CD4-positive, CD25-positive, alpha-beta regulatory T cell (primary cell): ENCODE results near the gene SF3B6. TPM values are rescaled to one million over a fixed set of nuclear protein-coding genes. Genes with fewer than 3 reads are reported as not detected.
"Not testable (repeated sequence)": the region's sequence is repeated elsewhere in the genome, so short reads cannot be mapped to it uniquely, and the experiment has no call there.

Experiments used
- ATAC-seq, 2 donors: fragments of 150-1000 bp; cut with Tn5 transposase; one replicate each; pipeline ENCODE4 v1.10.0; 2021; ENCODE audit warnings: low read depth in 2 of 2, moderate number of reproducible peaks in 2 of 2, moderate library complexity in 1 of 2
- DNase-seq, 3 donors: peaks; one replicate each; pipeline versions ENCODE4 v3.0.0 to v3.0.0-alpha.2; 2012 to 2022; ENCODE audit warnings: mixed read lengths in 1 of 3
- H3K27ac ChIP-seq: one replicate; pipeline ENCODE4 v1.7.0; 2013; ENCODE audit warnings: mild to moderate bottlenecking, low read length; ENCODE audit not compliant: insufficient read depth, poor library complexity, severe bottlenecking
- H3K27me3 ChIP-seq: one replicate; pipeline ENCODE4 v1.7.0; 2013; ENCODE audit warnings: low read length; ENCODE audit not compliant: control insufficient read depth, insufficient read depth
- H3K36me3 ChIP-seq: one replicate; pipeline ENCODE4 v1.7.0; 2013; ENCODE audit warnings: mild to moderate bottlenecking, low read length, moderate library complexity; ENCODE audit not compliant: control insufficient read depth, insufficient read depth
- H3K4me1 ChIP-seq: 2 replicates; pipeline ENCODE4 v1.7.0; 2013; ENCODE audit warnings: mild to moderate bottlenecking, low read length; ENCODE audit not compliant: insufficient read depth, control insufficient read depth, poor library complexity, severe bottlenecking
- H3K4me3 ChIP-seq: one replicate; pipeline ENCODE4 v1.7.0; 2013; ENCODE audit warnings: low read depth, mild to moderate bottlenecking, low read length, moderate library complexity
- H3K9me3 ChIP-seq, 2 experiments: 1 replicate in 1 of 2; 2 replicates in 1 of 2; pipeline ENCODE4 v1.7.0; 2013; ENCODE audit warnings: low read length in 2 of 2, mild to moderate bottlenecking in 1 of 2, moderate library complexity in 1 of 2; ENCODE audit not compliant: control insufficient read depth in 2 of 2
- H3K27ac Mint-ChIP-seq, 3 donors: one replicate each; pipeline ENCODE4 v1.8.0; 2020 to 2022; ENCODE audit warnings: mild to moderate bottlenecking in 3 of 3, mixed read lengths in 3 of 3, moderate library complexity in 2 of 3
- H3K27me3 Mint-ChIP-seq: one replicate; pipeline ENCODE4 v1.8.0; 2022; ENCODE audit warnings: mild to moderate bottlenecking, mixed read lengths
- H3K36me3 Mint-ChIP-seq: one replicate; pipeline ENCODE4 v1.8.0; 2020; ENCODE audit warnings: mixed read lengths
- H3K4me1 Mint-ChIP-seq, 4 donors: one replicate each; pipeline ENCODE4 v1.8.0; 2020 to 2022; ENCODE audit warnings: mixed read lengths in 4 of 4, mild to moderate bottlenecking in 1 of 4
- H3K4me3 Mint-ChIP-seq, 4 donors: one replicate each; pipeline ENCODE4 v1.8.0; 2020 to 2022; ENCODE audit warnings: mild to moderate bottlenecking in 4 of 4, mixed read lengths in 4 of 4, moderate library complexity in 3 of 4
- H3K9me3 Mint-ChIP-seq, 7 donors: one replicate each; pipeline ENCODE4 v1.8.0; 2020 to 2022; ENCODE audit warnings: mixed read lengths in 7 of 7, mild to moderate bottlenecking in 3 of 7, moderate library complexity in 2 of 7
- polyA plus RNA-seq, 4 donors: library from polyadenylated mRNA; unstranded; fragments of 300-500 nt; fragmentation: Illumina TruSeq; gene quantifications; one replicate each; pipeline ENCODE4 v1.2.3, GENCODE V29; 2021
- total RNA-seq: library from RNA; stranded (reverse); gene quantifications from one replicate; pipeline ENCODE4 v1.2.3, GENCODE V29; 2022

SF3B6 gene
- total and polyA plus RNA-seq, 5 donors from 2014 or later: 62.3 to 255 (median 204) TPM

DNA sequence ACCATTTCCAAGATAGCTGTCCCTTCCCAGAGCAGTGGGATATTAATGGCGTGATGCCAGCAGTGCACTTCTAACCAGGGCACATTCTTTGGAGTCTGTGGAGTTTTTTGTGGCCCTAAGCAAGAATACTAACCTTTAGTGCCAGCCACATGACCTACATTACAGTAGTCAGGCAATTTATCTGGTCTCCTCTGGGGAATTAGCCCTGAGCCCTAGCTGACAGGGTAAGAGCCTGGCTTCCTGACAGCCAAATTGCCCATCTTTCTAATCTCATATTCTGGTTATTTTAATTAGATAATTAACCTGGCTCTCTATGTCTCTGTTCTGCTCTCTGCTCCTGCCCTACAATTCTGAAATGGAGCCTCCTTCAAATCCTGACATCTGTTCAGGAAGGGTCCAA lies 41.8 kb upstream of the SF3B6 start:
- DNase-seq: no peak
- Mint-ChIP-seq H3K4me3 (no peak overlapping the region), H3K36me3 (peaks cover 10% of the 10 kb centered on the region), H3K27ac (no peak overlapping the region), H3K9me3 (no peaks in the 10 kb centered on the region), H3K27me3 (no peaks in the 10 kb centered on the region), H3K4me1 (peaks cover 4 to 6% (median 5%) of the 10 kb centered on the region in 4 donors)
- H3K27ac ChIP-seq: no peak overlapping the region
- no peaks in the 10 kb centered on the region for H3K27me3 ChIP-seq
- no peaks in the 10 kb centered on the region for H3K4me1 ChIP-seq
- no peaks in the 10 kb centered on the region for H3K9me3 ChIP-seq
- H3K36me3 ChIP-seq: no peaks in the 10 kb centered on the region
- ATAC-seq: no peak
- H3K4me3 ChIP-seq: no peak overlapping the region

DNA sequence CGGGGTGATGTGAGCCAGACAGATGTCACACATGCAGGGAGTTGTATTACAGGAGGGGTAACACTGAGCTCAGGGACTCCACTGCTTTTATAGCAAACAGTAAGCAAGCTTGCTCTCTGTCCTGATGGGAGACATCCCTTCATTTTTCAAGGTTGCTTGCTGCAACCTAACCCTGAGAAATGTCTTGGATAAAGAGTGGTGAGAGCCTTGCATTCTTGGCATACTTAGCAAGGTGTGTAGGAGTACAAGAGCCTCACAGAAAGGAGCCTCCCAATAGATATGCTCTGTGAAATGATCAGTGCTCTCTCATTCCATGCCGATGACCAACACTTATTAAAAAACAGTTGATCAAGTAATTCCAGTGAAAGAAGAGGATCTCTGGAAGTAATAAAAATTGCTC lies 38.9 kb upstream of the SF3B6 start:
- Mint-ChIP-seq H3K27me3 (no peaks in the 10 kb centered on the region), H3K4me3 (no peak overlapping the region), H3K4me1 (peaks cover 0 to 5% (median 0%) of the 10 kb centered on the region in 4 donors), H3K9me3 (peaks cover 0 to 2% (median 0%) of the 10 kb centered on the region in 7 donors), H3K36me3 (peaks cover 10% of the 10 kb centered on the region), H3K27ac (no peak overlapping the region)
- Histone ChIP-seq H3K9me3 (no peaks in the 10 kb centered on the region), H3K27ac (no peak overlapping the region), H3K4me3 (no peak overlapping the region), H3K4me1 (no peaks in the 10 kb centered on the region), H3K36me3 (no peaks in the 10 kb centered on the region), H3K27me3 (no peaks in the 10 kb centered on the region)
- ATAC-seq (no peak), DNase-seq (no peak)

DNA sequence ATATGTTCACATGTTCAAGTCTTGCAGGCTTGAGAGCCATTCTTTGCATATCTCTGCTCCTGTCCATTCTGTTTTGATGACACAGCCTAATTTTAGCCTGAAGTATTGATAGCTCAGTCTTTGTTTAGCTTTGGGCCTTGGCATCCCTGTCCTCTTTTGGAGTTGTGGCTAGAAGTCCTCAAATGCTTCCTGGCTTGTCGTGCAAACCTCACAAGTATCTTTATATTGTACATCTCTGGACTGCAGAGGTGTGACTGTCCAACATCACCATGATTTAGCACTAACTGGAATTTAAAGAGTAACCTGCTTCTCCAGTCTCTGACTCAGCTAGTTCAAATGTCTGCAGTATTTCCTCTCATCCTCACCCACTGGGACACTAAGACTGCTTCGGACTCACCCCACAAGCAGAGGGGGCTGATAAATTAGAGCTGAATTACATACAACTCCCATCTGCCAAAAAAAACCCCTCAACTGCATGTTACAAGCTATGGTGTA lies 35.3 kb upstream of the SF3B6 start:
- Histone ChIP-seq H3K4me3 (no peak overlapping the region), H3K9me3 (peaks cover 3 to 4% of the 10 kb centered on the region in 2 experiments), H3K27me3 (no peaks in the 10 kb centered on the region), H3K36me3 (no peaks in the 10 kb centered on the region), H3K27ac (no peak overlapping the region), H3K4me1 (no peaks in the 10 kb centered on the region)
- Mint-ChIP-seq H3K4me3 (no peak overlapping the region), H3K27me3 (peaks cover 4% of the 10 kb centered on the region), H3K36me3 (peaks cover 20% of the 10 kb centered on the region), H3K9me3 (peaks cover 3 to 26% (median 10%) of the 10 kb centered on the region in 7 donors), H3K4me1 (peaks cover 0 to 4% (median 0%) of the 10 kb centered on the region in 4 donors), H3K27ac (no peak overlapping the region)
- ATAC-seq (no peak), DNase-seq (no peak)

DNA sequence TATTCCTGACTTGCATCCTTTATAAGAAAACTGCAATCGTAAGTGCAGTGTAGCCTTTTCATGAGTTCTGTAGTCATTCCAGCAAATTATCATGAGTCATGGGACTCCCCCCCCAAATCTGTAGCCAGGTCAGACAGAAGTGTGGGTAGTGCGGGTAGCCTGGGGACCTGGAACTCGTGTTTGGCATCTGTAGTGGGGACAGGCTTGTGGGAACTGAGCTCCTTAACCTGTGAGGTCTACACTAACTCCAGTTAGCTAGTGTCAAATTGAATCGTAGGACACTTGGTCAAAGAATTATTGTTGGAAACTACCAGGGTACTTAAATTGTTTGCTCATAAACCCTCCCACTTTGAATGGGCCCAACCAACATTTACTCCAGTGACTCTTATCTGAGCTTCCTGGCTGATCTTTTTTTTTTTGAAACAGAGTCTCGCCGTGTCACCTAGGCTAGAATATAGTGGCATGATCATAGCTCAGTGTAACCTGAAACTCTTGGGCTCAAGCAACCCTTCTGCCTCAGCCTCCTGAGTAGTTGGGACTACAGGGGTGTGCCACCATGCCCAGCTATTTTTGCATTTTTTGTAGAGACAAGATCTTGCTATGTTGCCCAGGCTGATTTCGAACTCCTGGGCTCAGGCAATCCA lies 34.7 kb upstream of the SF3B6 start:
- Mint-ChIP-seq H3K4me3 (no peak overlapping the region), H3K27me3 (peaks cover 4% of the 10 kb centered on the region), H3K9me3 (peaks cover 3 to 29% (median 10%) of the 10 kb centered on the region in 7 donors), H3K27ac (no peak overlapping the region), H3K36me3 (peaks cover 23% of the 10 kb centered on the region), H3K4me1 (peaks cover 0 to 4% (median 0%) of the 10 kb centered on the region in 4 donors)
- H3K27me3 ChIP-seq: no peaks in the 10 kb centered on the region
- H3K4me3 ChIP-seq: no peak overlapping the region
- no peaks in the 10 kb centered on the region for H3K4me1 ChIP-seq
- DNase-seq (no peak), ATAC-seq (no peak)
- no peak overlapping the region for H3K27ac ChIP-seq
- no peaks in the 10 kb centered on the region for H3K36me3 ChIP-seq
- H3K9me3 ChIP-seq: peaks cover 3 to 7% of the 10 kb centered on the region in 2 experiments

DNA sequence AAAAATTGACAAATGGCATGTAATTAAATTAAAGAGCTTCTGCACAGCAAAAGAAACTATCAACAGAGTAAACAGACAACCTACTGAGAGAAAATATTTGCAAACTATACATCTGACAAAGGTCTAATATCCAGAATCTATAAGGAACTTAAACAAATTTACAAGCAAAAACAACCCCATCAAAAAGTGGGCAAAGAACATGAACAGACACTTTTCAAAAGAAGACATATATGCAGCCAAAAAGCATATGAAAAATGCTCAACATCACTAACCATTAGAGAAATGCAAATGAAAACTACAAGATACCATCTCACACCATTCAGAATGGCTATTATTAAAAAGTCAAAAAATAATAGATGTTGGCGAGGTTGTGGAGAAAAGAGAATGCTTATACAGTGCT lies 33.3 kb upstream of the SF3B6 start:
- Mint-ChIP-seq H3K9me3 (peaks cover 3 to 33% (median 13%) of the 10 kb centered on the region in 7 donors), H3K36me3 (peaks cover 25% of the 10 kb centered on the region)
- H3K27ac ChIP-seq, H3K4me3 ChIP-seq, ATAC-seq, H3K27ac Mint-ChIP-seq, H3K4me1 Mint-ChIP-seq, H3K36me3 ChIP-seq, H3K4me1 ChIP-seq, DNase-seq, H3K27me3 Mint-ChIP-seq, H3K4me3 Mint-ChIP-seq, H3K27me3 ChIP-seq, H3K9me3 ChIP-seq: not testable (repeated sequence)

DNA sequence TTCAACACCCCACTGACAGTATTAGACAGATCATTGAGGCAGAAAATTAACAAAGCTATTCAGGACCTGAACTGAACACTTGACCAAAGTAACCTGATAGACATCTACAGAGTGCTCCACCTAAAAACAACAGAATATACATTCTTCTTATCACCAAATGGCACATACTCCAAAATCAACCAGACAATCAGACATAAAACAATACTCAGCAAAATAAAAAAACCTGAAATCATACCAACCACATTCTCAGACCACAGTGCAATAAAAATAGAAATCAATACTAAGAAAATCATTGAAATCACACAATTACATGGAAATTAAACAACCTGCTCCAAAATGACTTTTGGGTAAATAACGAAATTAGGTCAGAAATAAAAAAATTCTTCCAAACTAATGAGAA lies 31.2 kb upstream of the SF3B6 start:
- H3K27me3 ChIP-seq: no peaks in the 10 kb centered on the region
- H3K4me3 ChIP-seq: no peak overlapping the region
- ATAC-seq: no peak
- Mint-ChIP-seq H3K27ac (no peak overlapping the region), H3K27me3 (peaks cover 4% of the 10 kb centered on the region), H3K36me3 (peaks cover 21% of the 10 kb centered on the region), H3K9me3 (peaks cover 3 to 35% (median 14%) of the 10 kb centered on the region in 7 donors), H3K4me3 (no peak overlapping the region), H3K4me1 (peaks cover 0 to 4% (median 0%) of the 10 kb centered on the region in 4 donors)
- no peak overlapping the region for H3K27ac ChIP-seq
- peaks cover 3% of the 10 kb centered on the region for H3K36me3 ChIP-seq
- H3K4me1 ChIP-seq: no peaks in the 10 kb centered on the region
- no peak for DNase-seq
- H3K9me3 ChIP-seq: peaks cover 3 to 7% of the 10 kb centered on the region in 2 experiments

DNA sequence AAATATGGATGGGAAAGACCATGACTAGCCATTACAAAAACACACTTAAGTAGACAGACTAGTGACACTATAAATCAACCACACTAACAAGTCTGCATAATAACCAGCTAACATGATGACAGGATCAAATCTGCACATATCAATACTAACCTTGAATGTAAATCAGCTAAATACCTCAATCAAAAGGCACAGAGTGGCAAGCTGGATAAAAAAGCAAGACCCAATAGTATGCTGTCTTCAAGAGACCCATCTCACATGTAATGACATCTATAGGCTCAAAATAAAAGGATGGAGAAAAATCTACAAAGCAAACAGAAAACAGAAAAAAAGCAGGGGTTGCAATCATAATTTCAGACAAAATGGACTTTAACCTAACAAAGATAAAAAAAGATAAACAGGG lies 30.7 kb upstream of the SF3B6 start:
- Mint-ChIP-seq H3K9me3 (peaks cover 3 to 35% (median 14%) of the 10 kb centered on the region in 7 donors), H3K36me3 (peaks cover 26% of the 10 kb centered on the region), H3K4me3 (no peak overlapping the region), H3K4me1 (peaks cover 0 to 4% (median 0%) of the 10 kb centered on the region in 4 donors), H3K27ac (peak overlapping the region in 1 of 3 donors; percentile 38), H3K27me3 (peaks cover 4% of the 10 kb centered on the region)
- no peak for ATAC-seq
- Histone ChIP-seq H3K4me3 (no peak overlapping the region), H3K27me3 (no peaks in the 10 kb centered on the region), H3K4me1 (no peaks in the 10 kb centered on the region), H3K27ac (no peak overlapping the region), H3K9me3 (peaks cover 3 to 7% of the 10 kb centered on the region in 2 experiments), H3K36me3 (peaks cover 3% of the 10 kb centered on the region)
- no peak for DNase-seq

DNA sequence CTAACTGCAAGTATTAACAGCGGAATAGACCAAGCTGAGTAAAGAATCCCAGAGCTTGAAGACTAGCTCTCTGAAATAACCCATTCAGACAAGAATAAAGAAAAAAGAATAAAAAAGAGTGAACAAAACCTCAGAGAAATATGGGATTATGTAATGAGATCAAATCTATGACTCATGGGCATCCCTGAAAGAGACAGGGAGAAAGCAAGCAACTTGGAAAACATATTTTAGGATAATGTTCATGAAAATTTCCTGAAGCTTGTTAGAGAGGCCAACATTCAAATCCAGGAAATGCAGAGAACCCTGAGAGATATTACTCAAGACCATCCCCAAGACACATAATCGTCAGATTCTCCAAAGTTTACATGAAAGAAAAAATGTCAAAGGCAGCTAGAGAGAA lies 29.7 kb upstream of the SF3B6 start:
- peaks cover 27% of the 10 kb centered on the region for H3K36me3 Mint-ChIP-seq
- peaks cover 3 to 7% of the 10 kb centered on the region in 2 experiments for H3K9me3 ChIP-seq
- no peak overlapping the region for H3K4me3 Mint-ChIP-seq
- no peaks in the 10 kb centered on the region for H3K4me1 ChIP-seq
- no peak overlapping the region for H3K27ac Mint-ChIP-seq
- DNase-seq (no peak), ATAC-seq (no peak)
- H3K4me1 Mint-ChIP-seq: peaks cover 0 to 4% (median 0%) of the 10 kb centered on the region in 4 donors
- no peak overlapping the region for H3K4me3 ChIP-seq
- no peaks in the 10 kb centered on the region for H3K27me3 ChIP-seq
- H3K36me3 ChIP-seq: peaks cover 3% of the 10 kb centered on the region
- no peak overlapping the region for H3K27ac ChIP-seq
- peaks cover 4% of the 10 kb centered on the region for H3K27me3 Mint-ChIP-seq
- H3K9me3 Mint-ChIP-seq: peaks cover 5 to 35% (median 12%) of the 10 kb centered on the region in 7 donors
